Caco-2 (cell line): Measurements from ENCODE around the gene CAMSAP1. TPM values are rescaled to one million over a fixed set of nuclear protein-coding genes. Genes with fewer than 3 reads are reported as not detected.

ENCODE experiments used
- BruUV-seq: library from RNA; stranded (reverse); fragments of 400-500 nt; replicated peaks from 2 replicates; lab custom pipeline; 2021; lab: Mats Ljungman, UMichigan
- CTCF ChIA-PET: fragments of 300-600 bp; sonication (Branson Sonifier 250); formaldehyde crosslinking; loops from one replicate; lab custom pipeline; 2022; ENCODE audit warnings: antibody characterized with exemption; lab: Charles Lee
- POLR2A ChIA-PET: fragments of 300-600 bp; sonication (Branson Sonifier 250); formaldehyde crosslinking; loops from one replicate; lab custom pipeline; 2022; ENCODE audit warnings: antibody characterized with exemption; lab: Charles Lee
- DNase-seq, 2 experiments: peaks; one replicate each; pipeline versions ENCODE4 v3.0.0 to v3.0.0-alpha.2; 2020 to 2022
- H3K27me3 ChIP-seq: replicated peaks from 2 replicates; pipeline ENCODE4 v1.6.0; 2011; ENCODE audit warnings: low read length; ENCODE audit not compliant: control insufficient read depth, insufficient read depth
- H3K36me3 ChIP-seq: 2 replicates; pipeline ENCODE4 v1.5.1; 2011; ENCODE audit warnings: low read length; ENCODE audit not compliant: control insufficient read depth, insufficient read depth
- H3K4me1 ChIP-seq: fragments of 250-450 bp; sonication (Bioruptor Pico); 2 replicates; pipeline ENCODE4 v1.5.1; 2020; ENCODE audit warnings: mild to moderate bottlenecking
- H3K4me3 ChIP-seq: 2 replicates; pipeline ENCODE4 v1.5.1; 2011; ENCODE audit warnings: low read depth, mild to moderate bottlenecking, control low read depth, low read length
- H3K9me3 ChIP-seq: fragments of 250-450 bp; sonication (Bioruptor Pico); 2 replicates; pipeline ENCODE4 v1.5.1; 2020; ENCODE audit warnings: mild to moderate bottlenecking, moderate library complexity
- H3K27ac Mint-ChIP-seq: one replicate; pipeline ENCODE4 v1.8.0; 2022; ENCODE audit warnings: mixed read lengths; ENCODE audit not compliant: unreplicated experiment
- H3K27me3 Mint-ChIP-seq: one replicate; pipeline ENCODE4 v1.8.0; 2022; ENCODE audit warnings: mixed read lengths; ENCODE audit not compliant: insufficient read depth, unreplicated experiment
- H3K36me3 Mint-ChIP-seq: one replicate; pipeline ENCODE4 v1.8.0; 2022; ENCODE audit warnings: mild to moderate bottlenecking, mixed read lengths; ENCODE audit not compliant: insufficient read depth, unreplicated experiment
- H3K4me1 Mint-ChIP-seq: one replicate; pipeline ENCODE4 v1.8.0; 2022; ENCODE audit warnings: low read depth, mixed read lengths; ENCODE audit not compliant: unreplicated experiment
- H3K4me3 Mint-ChIP-seq: one replicate; pipeline ENCODE4 v1.8.0; 2022; ENCODE audit warnings: mild to moderate bottlenecking, moderate library complexity, mixed read lengths; ENCODE audit not compliant: unreplicated experiment
- H3K9me3 Mint-ChIP-seq: one replicate; pipeline ENCODE4 v1.8.0; 2022; ENCODE audit warnings: mixed read lengths; ENCODE audit not compliant: unreplicated experiment
- intact Hi-C: fragments of 100-400 bp; cut with micrococcal nuclease; formaldehyde crosslinking; loops from one replicate; pipeline ENCODE4 v1.10.0; 2022; ENCODE audit not compliant: unreplicated experiment
- total RNA-seq: library from RNA; stranded (reverse); gene quantifications from 2 replicates; pipeline ENCODE4 v1.2.3, GENCODE V29; 2022
- TF ChIP-seq, protein P1 (sequence below), 2 experiments: fragments of 200-600 bp in 1 of 2; IDR thresholded peaks; 1 replicate in 1 of 2; 2 replicates in 1 of 2; pipeline versions ENCODE4 v1.5.1 to v1.8.0; 2011 to 2022; ENCODE audit warnings: antibody characterized with exemption in 1 of 2, control low read depth in 1 of 2, inconsistent platforms in 1 of 2, low read depth in 1 of 2, low read length in 1 of 2, mild to moderate bottlenecking in 1 of 2, moderate library complexity in 1 of 2; ENCODE audit not compliant: insufficient read depth in 1 of 2, severe bottlenecking in 1 of 2, unreplicated experiment in 1 of 2

The CAMSAP1 gene
- total RNA-seq, 1 experiment from 2014 or later: 31.3 TPM

DNA sequence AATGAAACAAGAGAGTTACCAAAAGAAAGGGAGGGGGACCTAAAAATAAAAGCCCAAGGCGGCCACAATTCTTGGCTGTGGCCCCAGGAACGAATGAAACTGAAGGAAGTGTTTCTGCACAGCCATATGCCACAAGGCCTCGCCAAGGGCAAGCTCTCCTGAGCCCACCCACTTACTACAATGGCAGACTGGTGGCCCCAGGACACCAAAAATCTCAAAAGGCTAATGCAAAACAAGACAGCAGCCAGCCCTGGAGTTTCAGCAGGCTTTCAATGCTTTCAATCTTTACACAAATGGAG lies 4.0 kb downstream of the CAMSAP1 start:
- Mint-ChIP-seq H3K27ac (no peak overlapping the region), H3K4me3 (no peak overlapping the region), H3K4me1 (peaks cover 14% of the 10 kb centered on the region), H3K36me3 (peaks cover 26% of the 10 kb centered on the region), H3K27me3 (no peaks in the 10 kb centered on the region), H3K9me3 (peaks cover 17% of the 10 kb centered on the region)
- TF ChIP-seq, protein P1, sequence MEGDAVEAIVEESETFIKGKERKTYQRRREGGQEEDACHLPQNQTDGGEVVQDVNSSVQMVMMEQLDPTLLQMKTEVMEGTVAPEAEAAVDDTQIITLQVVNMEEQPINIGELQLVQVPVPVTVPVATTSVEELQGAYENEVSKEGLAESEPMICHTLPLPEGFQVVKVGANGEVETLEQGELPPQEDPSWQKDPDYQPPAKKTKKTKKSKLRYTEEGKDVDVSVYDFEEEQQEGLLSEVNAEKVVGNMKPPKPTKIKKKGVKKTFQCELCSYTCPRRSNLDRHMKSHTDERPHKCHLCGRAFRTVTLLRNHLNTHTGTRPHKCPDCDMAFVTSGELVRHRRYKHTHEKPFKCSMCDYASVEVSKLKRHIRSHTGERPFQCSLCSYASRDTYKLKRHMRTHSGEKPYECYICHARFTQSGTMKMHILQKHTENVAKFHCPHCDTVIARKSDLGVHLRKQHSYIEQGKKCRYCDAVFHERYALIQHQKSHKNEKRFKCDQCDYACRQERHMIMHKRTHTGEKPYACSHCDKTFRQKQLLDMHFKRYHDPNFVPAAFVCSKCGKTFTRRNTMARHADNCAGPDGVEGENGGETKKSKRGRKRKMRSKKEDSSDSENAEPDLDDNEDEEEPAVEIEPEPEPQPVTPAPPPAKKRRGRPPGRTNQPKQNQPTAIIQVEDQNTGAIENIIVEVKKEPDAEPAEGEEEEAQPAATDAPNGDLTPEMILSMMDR (IDR thresholded peaks at IDR 0.05; ENCODE audit: insufficient read depth in 1 of 2, low read depth in 1 of 2, low read length in 1 of 2, severe bottlenecking in 1 of 2, unreplicated experiment in 1 of 2): no peak
- intact Hi-C loops: no loop called here
- ChIA-PET POLR2A (no interaction called here), CTCF (no interaction called here)
- Histone ChIP-seq H3K36me3 (peaks cover 1% of the 10 kb centered on the region), H3K4me3 (no peak overlapping the region), H3K4me1 (peaks cover 12% of the 10 kb centered on the region; the same call in 1 of the 2 replicates), H3K9me3 (no peaks in the 10 kb centered on the region), H3K27me3 (no peaks in the 10 kb centered on the region)
- no TSS peak for BruUV-seq
- no peak for DNase-seq

DNA sequence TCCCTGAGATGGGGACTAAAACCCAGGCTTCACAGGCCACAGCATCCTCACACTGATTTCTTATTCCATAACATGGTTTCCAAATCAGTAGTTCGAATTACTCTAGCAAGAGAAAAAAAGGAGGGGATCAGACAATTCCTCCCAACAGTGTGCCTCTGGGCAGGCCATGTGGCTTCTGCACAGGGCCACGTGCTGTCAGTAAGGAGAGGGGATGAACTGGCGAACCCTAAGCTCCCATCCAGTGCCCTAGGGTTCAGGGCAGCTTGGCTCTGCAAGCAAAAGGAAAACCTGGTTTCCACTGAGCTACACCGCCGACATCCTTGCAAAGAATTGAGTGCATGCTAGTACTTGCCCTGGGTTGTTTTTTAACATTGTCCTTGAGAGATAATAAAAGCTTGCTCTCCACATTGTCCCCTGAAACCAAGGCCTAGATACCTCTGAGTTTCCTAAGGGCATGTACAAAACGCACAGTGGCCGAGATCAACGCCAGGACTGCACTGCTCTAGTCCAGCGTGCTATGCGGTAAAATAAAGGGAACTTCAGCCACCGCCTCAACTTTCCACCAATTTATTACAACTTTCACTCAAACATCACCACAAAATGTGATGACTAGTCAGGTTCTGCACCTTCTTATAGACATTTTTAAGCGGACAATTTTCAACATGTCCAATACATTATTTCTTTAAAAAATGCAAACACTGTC lies 4.5 kb downstream of the CAMSAP1 start:
- no peak for DNase-seq
- Histone ChIP-seq H3K36me3 (peaks cover 1% of the 10 kb centered on the region), H3K4me3 (no peak overlapping the region), H3K27me3 (no peaks in the 10 kb centered on the region), H3K4me1 (peaks cover 12% of the 10 kb centered on the region; the same call in 1 of the 2 replicates), H3K9me3 (no peaks in the 10 kb centered on the region)
- H3K27me3 Mint-ChIP-seq: no peaks in the 10 kb centered on the region
- BruUV-seq: no TSS peak
- intact Hi-C loops: no loop called here
- H3K4me1 Mint-ChIP-seq: peaks cover 12% of the 10 kb centered on the region
- no peak overlapping the region for H3K27ac Mint-ChIP-seq
- peaks cover 17% of the 10 kb centered on the region for H3K9me3 Mint-ChIP-seq
- TF ChIP-seq, protein P1 (IDR thresholded peaks at IDR 0.05; ENCODE audit: insufficient read depth in 1 of 2, low read depth in 1 of 2, low read length in 1 of 2, severe bottlenecking in 1 of 2, unreplicated experiment in 1 of 2): no peak
- peaks cover 26% of the 10 kb centered on the region for H3K36me3 Mint-ChIP-seq
- CTCF ChIA-PET: no interaction called here
- POLR2A ChIA-PET: no interaction called here
- no peak overlapping the region for H3K4me3 Mint-ChIP-seq

DNA sequence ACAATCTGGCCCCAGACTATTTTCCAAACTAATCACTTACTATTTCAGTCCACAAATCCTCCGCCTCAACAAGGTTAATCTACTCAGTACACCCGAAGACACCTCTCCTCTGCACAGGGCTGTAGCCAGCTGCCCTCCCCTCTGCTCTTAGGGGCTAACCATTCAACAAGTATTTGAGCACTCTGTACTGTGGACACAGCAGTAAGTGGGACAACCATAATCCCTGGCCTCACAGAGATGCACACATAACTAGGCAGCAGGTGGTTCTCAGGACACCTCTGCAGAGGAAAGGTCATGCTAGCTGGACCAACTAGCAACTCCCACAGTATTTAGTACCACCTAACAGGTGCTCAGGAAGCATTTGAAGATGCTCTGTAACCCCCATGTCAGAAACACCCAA lies 5.5 kb downstream of the CAMSAP1 start:
- H3K4me1 ChIP-seq: peaks cover 12% of the 10 kb centered on the region; the same call in 1 of the 2 replicates
- no peak overlapping the region for H3K4me3 Mint-ChIP-seq
- H3K27me3 ChIP-seq: no peaks in the 10 kb centered on the region
- POLR2A ChIA-PET: no interaction called here
- peaks cover 1% of the 10 kb centered on the region for H3K36me3 ChIP-seq
- CTCF ChIA-PET: no interaction called here
- no peak overlapping the region for H3K27ac Mint-ChIP-seq
- TF ChIP-seq, protein P1 (IDR thresholded peaks at IDR 0.05; ENCODE audit: insufficient read depth in 1 of 2, low read depth in 1 of 2, low read length in 1 of 2, severe bottlenecking in 1 of 2, unreplicated experiment in 1 of 2): no peak
- peaks cover 12% of the 10 kb centered on the region for H3K4me1 Mint-ChIP-seq
- peaks cover 26% of the 10 kb centered on the region for H3K36me3 Mint-ChIP-seq
- no peaks in the 10 kb centered on the region for H3K9me3 ChIP-seq
- intact Hi-C loops: no loop called here
- H3K9me3 Mint-ChIP-seq: peaks cover 17% of the 10 kb centered on the region
- no peaks in the 10 kb centered on the region for H3K27me3 Mint-ChIP-seq
- DNase-seq: no peak
- BruUV-seq: no TSS peak
- no peak overlapping the region for H3K4me3 ChIP-seq
